Fibroblast of lung (primary cell): Measurements from ENCODE around the gene TDP1. TPM values are rescaled to one million over a fixed set of nuclear protein-coding genes. Genes with fewer than 3 reads are reported as not detected.
A peak's percentile ranks its signal among the peaks of the same experiment; 100 is the strongest.

Source experiments
- DNase-seq, 2 donors: peaks; one replicate each; pipeline versions ENCODE4 v3.0.0 to v3.0.0-alpha.2; 2010; ENCODE audit warnings: low read depth in 2 of 2
- H2AFZ ChIP-seq: 2 replicates; pipeline ENCODE4 v1.5.1; 2012; ENCODE audit warnings: low read length, control low read depth, inconsistent platforms
- H3K27ac ChIP-seq: 2 replicates; pipeline ENCODE4 v1.5.1; 2011; ENCODE audit warnings: low read length, control low read depth; ENCODE audit not compliant: insufficient read depth
- H3K27me3 ChIP-seq: 2 replicates; pipeline ENCODE4 v1.5.1; 2011; ENCODE audit warnings: mild to moderate bottlenecking, low read length; ENCODE audit not compliant: control insufficient read depth, insufficient read depth
- H3K36me3 ChIP-seq: 2 replicates; pipeline ENCODE4 v1.5.1; 2011; ENCODE audit warnings: low read length; ENCODE audit not compliant: control insufficient read depth, insufficient read depth
- H3K4me1 ChIP-seq: 2 replicates; pipeline ENCODE4 v1.5.1; 2011; ENCODE audit warnings: low read length; ENCODE audit not compliant: control insufficient read depth, insufficient read depth; ENCODE audit errors: extremely low read depth
- H3K4me2 ChIP-seq: 2 replicates; pipeline ENCODE4 v1.5.1; 2011; ENCODE audit warnings: low read length, control low read depth; ENCODE audit not compliant: insufficient read depth; ENCODE audit errors: extremely low read depth
- H3K4me3 ChIP-seq, 4 experiments: fragments of 200-600 bp in 1 of 4; sonication (generic) in 1 of 4; replicated peaks in 1 of 4; 2 replicates each; pipeline ENCODE4 v1.5.1; 2011 to 2016; ENCODE audit warnings: low read length in 4 of 4, low read depth in 3 of 4, mild to moderate bottlenecking in 3 of 4, control low read depth in 2 of 4, inconsistent platforms in 1 of 4, mixed read lengths in 1 of 4; ENCODE audit not compliant: insufficient read depth in 1 of 4; ENCODE audit errors: control extremely low read depth in 1 of 4
- H3K79me2 ChIP-seq: 2 replicates; pipeline ENCODE4 v1.5.1; 2012; ENCODE audit warnings: mild to moderate bottlenecking, low read length, inconsistent platforms; ENCODE audit not compliant: control insufficient read depth, insufficient read depth
- H3K9ac ChIP-seq: 2 replicates; pipeline ENCODE4 v1.5.1; 2011; ENCODE audit warnings: mild to moderate bottlenecking, low read length, control low read depth; ENCODE audit not compliant: insufficient read depth
- H3K9me3 ChIP-seq: 2 replicates; pipeline ENCODE4 v1.5.1; 2012; ENCODE audit warnings: low read depth, low read length; ENCODE audit not compliant: control insufficient read depth, insufficient read depth
- H4K20me1 ChIP-seq: 2 replicates; pipeline ENCODE4 v1.5.1; 2011; ENCODE audit warnings: low read length; ENCODE audit not compliant: control insufficient read depth, insufficient read depth; ENCODE audit errors: extremely low read depth
- EZH2 ChIP-seq: IDR thresholded peaks from 2 replicates; pipeline ENCODE4 v1.5.1; 2012; ENCODE audit warnings: low read length, control low read depth, mild to moderate bottlenecking; ENCODE audit errors: missing control alignments
- polyA minus RNA-seq: library from RNA; depleted of rRNA, polyadenylated mRNA; stranded (reverse); fragments of >200 nt; gene quantifications from 2 replicates; pipeline ENCODE4 v1.2.3, GENCODE V29; 2011; ENCODE audit warnings: low replicate concordance
- polyA plus RNA-seq, 2 donors: library from polyadenylated mRNA; depleted of rRNA in 1 of 2; stranded (reverse) in 1 of 2; unstranded in 1 of 2; fragments of >200 nt; gene quantifications; 2 replicates each; pipeline ENCODE4 v1.2.1, GENCODE V29; 2011 to 2012; ENCODE audit warnings: missing spikeins in 1 of 2
- total RNA-seq: library from RNA; depleted of rRNA; stranded (reverse); fragments of >200 nt; gene quantifications from 2 replicates; pipeline ENCODE4 v1.2.1, GENCODE V29; 2014
- TF ChIP-seq, protein P1 (sequence below), 2 donors: IDR thresholded peaks in 1 of 2; conservative IDR thresholded peaks in 1 of 2; 1 replicate in 1 of 2; 2 replicates in 1 of 2; pipeline ENCODE4 v1.5.1; 2011 to 2012; ENCODE audit warnings: low read length in 2 of 2, control low read depth in 1 of 2, inconsistent platforms in 1 of 2, low read depth in 1 of 2, mild to moderate bottlenecking in 1 of 2

The TDP1 gene
- total RNA-seq (11.6 and 13.7 TPM in 2 replicates), polyA plus RNA-seq (11.7 and 22.8 TPM in 2 replicates), polyA minus RNA-seq (29.2 and 42.6 TPM in 2 replicates)
- 10.2 and 17.3 TPM in 2 replicates for polyA plus RNA-seq (2012)

DNA sequence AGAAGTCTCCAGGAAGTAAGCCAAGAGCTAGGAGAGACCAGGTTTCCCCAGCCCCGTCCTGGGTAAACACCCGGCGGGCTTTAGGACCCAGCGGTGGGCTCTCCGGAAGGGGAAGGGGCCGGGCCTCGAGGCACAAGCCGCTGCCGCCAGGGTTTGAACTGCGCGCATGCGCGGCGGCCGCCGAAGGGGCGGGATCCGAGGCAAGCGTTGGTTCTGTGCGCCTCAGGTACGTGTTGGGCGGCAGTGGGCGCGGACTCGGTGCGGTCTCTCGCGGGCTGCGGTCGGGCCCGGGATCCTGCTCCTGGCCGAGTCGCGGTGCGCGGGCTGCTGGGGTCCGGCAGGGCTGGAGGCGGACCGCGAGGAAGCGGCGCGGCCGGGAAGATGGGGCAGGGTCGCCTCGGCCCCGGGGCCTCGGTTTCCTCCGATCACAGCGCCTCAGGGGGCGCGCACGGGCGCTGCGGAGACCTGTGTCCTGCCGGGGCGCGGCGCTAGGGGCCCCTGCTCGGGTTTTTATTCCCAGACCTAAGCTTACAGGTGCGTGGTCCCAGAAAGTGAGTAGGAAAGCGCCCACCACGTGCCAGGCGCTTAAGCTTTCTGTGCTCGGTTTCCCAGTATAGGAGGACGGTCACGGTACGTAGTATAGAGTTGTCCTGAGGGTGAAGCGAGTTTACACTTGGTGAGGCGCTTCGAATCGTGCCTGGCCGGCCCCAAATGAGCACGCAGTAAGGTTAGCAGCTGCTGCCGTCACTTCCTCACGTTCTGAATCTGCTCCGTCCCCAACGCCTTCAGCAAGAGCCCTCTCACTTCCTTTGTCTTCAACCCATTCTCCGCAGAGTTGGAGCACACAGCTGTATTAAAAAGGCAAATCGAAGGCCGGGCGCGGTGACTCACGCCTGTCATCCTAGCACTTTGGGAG, at the start of gene TDP1:
TDP1 (plus strand) TSS at position 183 of the 916 bp plus-strand sequence. CDS start 7,188 bp downstream, outside the sequence.
- Histone ChIP-seq H2AFZ (peak within 1 kb of the TSS; percentile 71), H4K20me1 (no peaks in the 10 kb centered on the region), H3K4me2 (peak within 1 kb of the TSS; percentile 88), H3K36me3 (no peaks in the 10 kb centered on the region), H3K27me3 (no peaks in the 10 kb centered on the region), H3K4me3 (peak within 1 kb of the TSS; percentile 68 to 81 (median 80)), H3K4me1 (peaks cover 2% of the 10 kb centered on the region), H3K9me3 (no peaks in the 10 kb centered on the region), H3K79me2 (peaks cover 20% of the 10 kb centered on the region), H3K27ac (peak within 1 kb of the TSS; percentile 96), H3K9ac (peak within 1 kb of the TSS; percentile 93)
- DNase-seq: peak; percentile 93 to 94
- no peak for TF ChIP-seq EZH2
- TF ChIP-seq, protein P1, sequence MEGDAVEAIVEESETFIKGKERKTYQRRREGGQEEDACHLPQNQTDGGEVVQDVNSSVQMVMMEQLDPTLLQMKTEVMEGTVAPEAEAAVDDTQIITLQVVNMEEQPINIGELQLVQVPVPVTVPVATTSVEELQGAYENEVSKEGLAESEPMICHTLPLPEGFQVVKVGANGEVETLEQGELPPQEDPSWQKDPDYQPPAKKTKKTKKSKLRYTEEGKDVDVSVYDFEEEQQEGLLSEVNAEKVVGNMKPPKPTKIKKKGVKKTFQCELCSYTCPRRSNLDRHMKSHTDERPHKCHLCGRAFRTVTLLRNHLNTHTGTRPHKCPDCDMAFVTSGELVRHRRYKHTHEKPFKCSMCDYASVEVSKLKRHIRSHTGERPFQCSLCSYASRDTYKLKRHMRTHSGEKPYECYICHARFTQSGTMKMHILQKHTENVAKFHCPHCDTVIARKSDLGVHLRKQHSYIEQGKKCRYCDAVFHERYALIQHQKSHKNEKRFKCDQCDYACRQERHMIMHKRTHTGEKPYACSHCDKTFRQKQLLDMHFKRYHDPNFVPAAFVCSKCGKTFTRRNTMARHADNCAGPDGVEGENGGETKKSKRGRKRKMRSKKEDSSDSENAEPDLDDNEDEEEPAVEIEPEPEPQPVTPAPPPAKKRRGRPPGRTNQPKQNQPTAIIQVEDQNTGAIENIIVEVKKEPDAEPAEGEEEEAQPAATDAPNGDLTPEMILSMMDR (conservative IDR thresholded peaks at IDR 0.05 in 1 of 2, IDR thresholded peaks at IDR 0.05 in 1 of 2; ENCODE audit: low read depth in 1 of 2, low read length in 2 of 2): no peak

DNA sequence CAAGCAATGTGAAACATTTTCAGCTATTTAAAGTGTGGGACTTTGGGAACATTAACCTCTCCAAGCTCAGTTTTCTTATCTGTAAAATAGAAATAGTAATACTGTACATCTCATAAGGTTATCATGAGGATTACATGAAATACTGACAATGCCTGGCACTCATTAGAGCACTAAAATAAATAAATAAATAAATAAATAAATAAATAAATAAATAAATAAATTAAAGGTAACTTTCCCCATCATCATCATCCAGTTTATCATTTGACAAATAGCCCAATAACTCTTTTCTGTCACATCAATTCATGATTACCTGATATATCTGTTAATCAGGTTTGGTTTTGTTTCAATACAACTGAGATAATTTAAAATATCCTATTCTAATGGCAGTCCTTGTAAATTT, 49.7 kb upstream of the TDP1 start:
- H2AFZ ChIP-seq: no peak overlapping the region
- no peaks in the 10 kb centered on the region for H4K20me1 ChIP-seq
- no peaks in the 10 kb centered on the region for H3K4me1 ChIP-seq
- H3K4me3 ChIP-seq: no peak overlapping the region
- no peaks in the 10 kb centered on the region for H3K27me3 ChIP-seq
- DNase-seq: no peak
- no peak overlapping the region for H3K4me2 ChIP-seq
- H3K9ac ChIP-seq: no peak overlapping the region
- TF ChIP-seq, protein P1 (conservative IDR thresholded peaks at IDR 0.05 in 1 of 2, IDR thresholded peaks at IDR 0.05 in 1 of 2; ENCODE audit: low read depth in 1 of 2, low read length in 2 of 2): no peak
- TF ChIP-seq EZH2: no peak
- no peaks in the 10 kb centered on the region for H3K79me2 ChIP-seq
- H3K9me3 ChIP-seq: no peaks in the 10 kb centered on the region
- H3K36me3 ChIP-seq: no peaks in the 10 kb centered on the region
- no peak overlapping the region for H3K27ac ChIP-seq

DNA sequence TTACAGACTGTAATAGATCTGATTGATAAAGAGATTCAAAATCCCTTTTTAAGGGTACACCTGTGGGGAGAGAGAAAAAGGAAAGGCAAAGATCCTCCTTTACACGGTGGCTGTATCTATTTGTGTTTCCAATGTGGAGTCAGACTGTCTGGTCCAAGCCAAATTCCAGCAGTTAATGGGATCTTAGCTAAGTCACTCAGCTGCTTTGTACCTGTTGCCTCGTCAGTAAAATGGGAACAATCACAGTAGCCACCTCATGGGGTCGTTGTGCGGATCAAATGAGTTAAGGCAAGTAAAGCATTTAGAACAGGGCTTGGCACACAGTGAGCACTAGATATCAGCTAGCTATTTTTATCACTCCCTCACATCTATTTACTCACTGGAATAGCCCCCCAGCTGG, 48.1 kb upstream of the TDP1 start:
- no peak overlapping the region for H3K4me2 ChIP-seq
- no peak overlapping the region for H3K4me3 ChIP-seq
- H2AFZ ChIP-seq: no peak overlapping the region
- H3K27ac ChIP-seq: no peak overlapping the region
- H4K20me1 ChIP-seq: no peaks in the 10 kb centered on the region
- DNase-seq: no peak
- no peaks in the 10 kb centered on the region for H3K36me3 ChIP-seq
- no peaks in the 10 kb centered on the region for H3K9me3 ChIP-seq
- no peaks in the 10 kb centered on the region for H3K27me3 ChIP-seq
- H3K9ac ChIP-seq: no peak overlapping the region
- H3K4me1 ChIP-seq: peaks cover 11% of the 10 kb centered on the region
- no peaks in the 10 kb centered on the region for H3K79me2 ChIP-seq
- TF ChIP-seq, protein P1 (conservative IDR thresholded peaks at IDR 0.05 in 1 of 2, IDR thresholded peaks at IDR 0.05 in 1 of 2; ENCODE audit: low read depth in 1 of 2, low read length in 2 of 2): no peak
- TF ChIP-seq EZH2: no peak
